HepG2 (cell line): Measurements from ENCODE around the gene ZIK1. TPM values are rescaled to one million over a fixed set of nuclear protein-coding genes. Genes with fewer than 3 reads are reported as not detected.

Source experiments
- ATF1 ChIP-seq: IDR thresholded peaks from 2 replicates; pipeline ENCODE4 v1.6.1; 2016; ENCODE audit warnings: mild to moderate bottlenecking, control low read depth
- ELF3 ChIP-seq: IDR thresholded peaks from 2 replicates; pipeline ENCODE4 v1.6.1; 2016; ENCODE audit warnings: missing genetic modification reagents, missing compliant biosample characterization
- GATAD1 ChIP-seq: IDR thresholded peaks from 2 replicates; pipeline ENCODE4 v1.6.1; 2016; ENCODE audit warnings: missing genetic modification reagents, missing compliant biosample characterization
- GMEB2 ChIP-seq: IDR thresholded peaks from 2 replicates; pipeline ENCODE4 v1.6.1; 2016; ENCODE audit warnings: missing biosample characterization, missing genetic modification reagents, low read depth
- HOXA3 ChIP-seq: sonication (generic); formaldehyde crosslinking; IDR thresholded peaks from 2 replicates; pipeline ENCODE4 v1.5.0; 2020; ENCODE audit warnings: missing genetic modification reagents
- IRF2 ChIP-seq: IDR thresholded peaks from 2 replicates; pipeline ENCODE4 v1.6.1; 2018; ENCODE audit warnings: missing genetic modification reagents, missing compliant biosample characterization
- KAT2B ChIP-seq: fragments of 150-350 bp; IDR thresholded peaks from 2 replicates; pipeline ENCODE4 v1.6.1; 2014; ENCODE audit warnings: low read depth, low read length, borderline replicate concordance
- KLF16 ChIP-seq, 2 experiments: sonication (generic) in 1 of 2; formaldehyde crosslinking in 1 of 2; IDR thresholded peaks; 2 replicates each; pipeline versions ENCODE4 v1.6.1 to v1.8.0; 2016 to 2023; ENCODE audit warnings: missing genetic modification reagents in 2 of 2, missing compliant biosample characterization in 1 of 2
- MAX ChIP-seq: IDR thresholded peaks from 2 replicates; pipeline ENCODE4 v1.6.1; 2012; ENCODE audit warnings: inconsistent platforms
- PHF21A ChIP-seq: sonication (generic); formaldehyde crosslinking; IDR thresholded peaks from 2 replicates; pipeline ENCODE4 v1.5.0; 2020; ENCODE audit warnings: mild to moderate bottlenecking, missing genetic modification reagents
- SALL1 ChIP-seq: sonication (generic); formaldehyde crosslinking; IDR thresholded peaks from 2 replicates; pipeline ENCODE4 v1.8.0; 2022; ENCODE audit warnings: mild to moderate bottlenecking, missing genetic modification reagents
- SUZ12 ChIP-seq: fragments of 150-350 bp; IDR thresholded peaks from 2 replicates; pipeline ENCODE4 v1.6.1; 2014; ENCODE audit warnings: low read depth, low read length
- ZNF546 ChIP-seq: sonication (generic); formaldehyde crosslinking; conservative IDR thresholded peaks from 2 replicates; pipeline ENCODE4 v1.8.1; 2023; ENCODE audit warnings: mild to moderate bottlenecking, missing genetic modification reagents
- ZNF558 ChIP-seq: sonication (generic); formaldehyde crosslinking; IDR thresholded peaks from 2 replicates; pipeline ENCODE4 v1.9.0; 2022; ENCODE audit warnings: mild to moderate bottlenecking, missing genetic modification reagents, borderline replicate concordance
- ZNF605 ChIP-seq: sonication (generic); formaldehyde crosslinking; IDR thresholded peaks from 2 replicates; pipeline ENCODE4 v1.8.0; 2022; ENCODE audit warnings: mild to moderate bottlenecking, missing genetic modification reagents
- ZNF772 ChIP-seq: sonication (generic); formaldehyde crosslinking; IDR thresholded peaks from 2 replicates; pipeline ENCODE4 v1.5.0; 2020; ENCODE audit warnings: mild to moderate bottlenecking, missing genetic modification reagents
- ZSCAN31 ChIP-seq: sonication (generic); formaldehyde crosslinking; IDR thresholded peaks from 2 replicates; pipeline ENCODE4 v1.5.0; 2020; ENCODE audit warnings: low read depth, mild to moderate bottlenecking, missing genetic modification reagents
- ZXDC ChIP-seq: sonication (generic); formaldehyde crosslinking; IDR thresholded peaks from 2 replicates; pipeline ENCODE4 v1.5.0; 2020; ENCODE audit warnings: mild to moderate bottlenecking, missing genetic modification reagents
- polyA plus RNA-seq, 8 experiments: library from polyadenylated mRNA; depleted of rRNA in 3 of 8; stranded (reverse) in 7 of 8; unstranded in 1 of 8; fragments of >200 nt; fragmentation: Illumina TruSeq in 4 of 8; extraction: Trizol in 4 of 8; gene quantifications; 2 replicates each; pipeline versions ENCODE4 v1.2.1 to v1.2.3, GENCODE V29; 2011 to 2016; ENCODE audit warnings: low read depth in 4 of 8, missing spikeins in 1 of 8, mixed read lengths in 1 of 8; ENCODE audit not compliant: insufficient read depth in 1 of 8
- total RNA-seq, 5 experiments: library from RNA; depleted of rRNA; stranded (reverse); fragments of >200 nt; fragmentation: Illumina TruSeq; extraction: Trizol; gene quantifications; 2 replicates each; pipeline ENCODE4 v1.2.3, GENCODE V29; 2016; ENCODE audit warnings: low read depth in 1 of 5
- TF ChIP-seq, protein P1 (sequence below): IDR thresholded peaks from 2 replicates; pipeline ENCODE4 v1.6.1; 2016; ENCODE audit warnings: missing compliant biosample characterization, missing genetic modification reagents, borderline replicate concordance
- TF ChIP-seq, protein P2 (sequence below): sonication (generic); formaldehyde crosslinking; IDR thresholded peaks from 2 replicates; pipeline ENCODE4 v1.4.0; 2020; ENCODE audit warnings: missing genetic modification reagents, borderline replicate concordance

ZIK1 gene
- total and polyA plus RNA-seq, 2 of the 13 experiments (the other 11 are each of a cell fraction or from before 2014, with no cell fraction given), result 2.1 to 7.2 TPM

- TF ChIP-seq GMEB2 (peak; percentile 62), ATF1 (CRISPR knock-in tag) (peak; percentile 87), KLF16 (CRISPR knock-in tag; IDR thresholded peaks at IDR 0.05) (0 out of 4 replicates have a peak, but pooled peaks of 1 of the 2 experiments have one; percentile 74), HOXA3 (peak; percentile 90; the same call in 1 of the 2 replicates), PHF21A (CRISPR knock-in tag) (peak; percentile 20; the same call in 1 of the 2 replicates), IRF2 (peak; percentile 88; the same call in 1 of the 2 replicates), GATAD1 (CRISPR knock-in tag) (peak; percentile 87), ELF3 (peak; percentile 50; the same call in 1 of the 2 replicates), KAT2B (no peak), ZXDC (0 out of 2 replicates have a peak, but pooled peaks have one; percentile 30), ZNF546 (CRISPR knock-in tag) (peak; percentile 66; the same call in 1 of the 2 replicates), SALL1 (CRISPR knock-in tag) (peak; percentile 71), ZNF772 (CRISPR knock-in tag) (0 out of 2 replicates have a peak, but pooled peaks have one; percentile 53), ZNF605 (CRISPR knock-in tag) (0 out of 2 replicates have a peak, but pooled peaks have one; percentile 39), SUZ12 (peak; percentile 63), ZSCAN31 (CRISPR knock-in tag) (0 out of 2 replicates have a peak, but pooled peaks have one; percentile 15), ZNF558 (CRISPR knock-in tag) (0 out of 2 replicates have a peak, but pooled peaks have one; percentile 41), MAX (peak; percentile 74)
- TF ChIP-seq, protein P1, sequence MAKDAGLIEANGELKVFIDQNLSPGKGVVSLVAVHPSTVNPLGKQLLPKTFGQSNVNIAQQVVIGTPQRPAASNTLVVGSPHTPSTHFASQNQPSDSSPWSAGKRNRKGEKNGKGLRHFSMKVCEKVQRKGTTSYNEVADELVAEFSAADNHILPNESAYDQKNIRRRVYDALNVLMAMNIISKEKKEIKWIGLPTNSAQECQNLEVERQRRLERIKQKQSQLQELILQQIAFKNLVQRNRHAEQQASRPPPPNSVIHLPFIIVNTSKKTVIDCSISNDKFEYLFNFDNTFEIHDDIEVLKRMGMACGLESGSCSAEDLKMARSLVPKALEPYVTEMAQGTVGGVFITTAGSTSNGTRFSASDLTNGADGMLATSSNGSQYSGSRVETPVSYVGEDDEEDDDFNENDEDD (CRISPR knock-in tag), result peak; percentile 37; the same call in 1 of the 2 replicates
- TF ChIP-seq, protein P2, sequence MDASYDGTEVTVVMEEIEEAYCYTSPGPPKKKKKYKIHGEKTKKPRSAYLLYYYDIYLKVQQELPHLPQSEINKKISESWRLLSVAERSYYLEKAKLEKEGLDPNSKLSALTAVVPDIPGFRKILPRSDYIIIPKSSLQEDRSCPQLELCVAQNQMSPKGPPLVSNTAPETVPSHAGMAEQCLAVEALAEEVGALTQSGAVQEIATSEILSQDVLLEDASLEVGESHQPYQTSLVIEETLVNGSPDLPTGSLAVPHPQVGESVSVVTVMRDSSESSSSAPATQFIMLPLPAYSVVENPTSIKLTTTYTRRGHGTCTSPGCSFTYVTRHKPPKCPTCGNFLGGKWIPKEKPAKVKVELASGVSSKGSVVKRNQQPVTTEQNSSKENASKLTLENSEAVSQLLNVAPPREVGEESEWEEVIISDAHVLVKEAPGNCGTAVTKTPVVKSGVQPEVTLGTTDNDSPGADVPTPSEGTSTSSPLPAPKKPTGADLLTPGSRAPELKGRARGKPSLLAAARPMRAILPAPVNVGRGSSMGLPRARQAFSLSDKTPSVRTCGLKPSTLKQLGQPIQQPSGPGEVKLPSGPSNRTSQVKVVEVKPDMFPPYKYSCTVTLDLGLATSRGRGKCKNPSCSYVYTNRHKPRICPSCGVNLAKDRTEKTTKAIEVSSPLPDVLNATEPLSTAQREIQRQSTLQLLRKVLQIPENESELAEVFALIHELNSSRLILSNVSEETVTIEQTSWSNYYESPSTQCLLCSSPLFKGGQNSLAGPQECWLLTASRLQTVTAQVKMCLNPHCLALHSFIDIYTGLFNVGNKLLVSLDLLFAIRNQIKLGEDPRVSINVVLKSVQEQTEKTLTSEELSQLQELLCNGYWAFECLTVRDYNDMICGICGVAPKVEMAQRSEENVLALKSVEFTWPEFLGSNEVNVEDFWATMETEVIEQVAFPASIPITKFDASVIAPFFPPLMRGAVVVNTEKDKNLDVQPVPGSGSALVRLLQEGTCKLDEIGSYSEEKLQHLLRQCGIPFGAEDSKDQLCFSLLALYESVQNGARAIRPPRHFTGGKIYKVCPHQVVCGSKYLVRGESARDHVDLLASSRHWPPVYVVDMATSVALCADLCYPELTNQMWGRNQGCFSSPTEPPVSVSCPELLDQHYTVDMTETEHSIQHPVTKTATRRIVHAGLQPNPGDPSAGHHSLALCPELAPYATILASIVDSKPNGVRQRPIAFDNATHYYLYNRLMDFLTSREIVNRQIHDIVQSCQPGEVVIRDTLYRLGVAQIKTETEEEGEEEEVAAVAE (CRISPR knock-in tag), result peak; percentile 57
Observed at GRCh38 chr19:57559404-57560025, 24.4 kb upstream of the ZIK1 start, which contains the start of gene ZNF550 (continued).
